Thyroid gland (tissue), 4 donors: ENCODE data around the gene SUGP2. TPM values are rescaled to one million over a fixed set of nuclear protein-coding genes. Genes with fewer than 3 reads are reported as not detected.
A peak's percentile ranks its signal among the peaks of the same experiment; 100 is the strongest.

Experiments used
- DNase-seq, 2 donors: peaks; one replicate each; pipeline ENCODE4 v3.0.0-alpha.2; 2019
- H3K27ac ChIP-seq, 3 donors: fragments of 200-600 bp; sonication (generic); 1 replicate in 2 of 3; 2 replicates in 1 of 3; pipeline ENCODE4 v1.5.1; 2016 to 2019; ENCODE audit warnings: mild to moderate bottlenecking in 1 of 3, moderate library complexity in 1 of 3
- H3K27me3 ChIP-seq: fragments of 200-600 bp; sonication (generic); one replicate; pipeline ENCODE4 v1.5.1; 2019
- H3K36me3 ChIP-seq, 2 donors: fragments of 200-600 bp; sonication (generic); one replicate each; pipeline ENCODE4 v1.5.1; 2016 to 2019
- H3K4me1 ChIP-seq, 2 donors: fragments of 200-600 bp; sonication (generic); one replicate each; pipeline ENCODE4 v1.5.1; 2017 to 2019
- H3K4me3 ChIP-seq, 3 donors: fragments of 200-600 bp; sonication (generic); replicated peaks in 1 of 3; 1 replicate in 2 of 3; 2 replicates in 1 of 3; pipeline ENCODE4 v1.5.1; 2016; ENCODE audit warnings: mild to moderate bottlenecking in 1 of 3
- H3K9me3 ChIP-seq: fragments of 200-600 bp; sonication (generic); one replicate; pipeline ENCODE4 v1.5.1; 2017
- CTCF ChIP-seq, 6 experiments: fragments of 200-600 bp in 3 of 6; fragments of 450-650 bp in 3 of 6; sonication (generic) in 3 of 6; IDR thresholded peaks; one replicate each; pipeline ENCODE4 v1.5.1; 2016 to 2019; ENCODE audit warnings: antibody characterized with exemption in 6 of 6, mild to moderate bottlenecking in 2 of 6, inconsistent platforms in 1 of 6, moderate library complexity in 1 of 6
- POLR2A ChIP-seq, 2 donors: fragments of 450-650 bp; IDR thresholded peaks; one replicate each; pipeline ENCODE4 v1.6.1; 2017; ENCODE audit warnings: antibody characterized with exemption in 2 of 2, mild to moderate bottlenecking in 2 of 2, moderate library complexity in 1 of 2
- WGBS, 2 donors: methylation state at CpG; one replicate each; pipeline ENCODE4 v1.1.5; 2017; 5-methylcytosine and 5-hydroxymethylcytosine counted together
- intact Hi-C: fragments of 100-400 bp; cut with DNase I; formaldehyde crosslinking; loops from one replicate; pipeline ENCODE4 v1.15.1; 2023
- total RNA-seq, 4 donors: library from RNA; depleted of rRNA; stranded (reverse); fragments of >200 nt; gene quantifications; one replicate each; pipeline ENCODE4 v1.2.3, GENCODE V29; 2016

Gene SUGP2
- total RNA-seq, 4 donors from 2014 or later, result 70.3 to 93.5 (median 82.2) TPM

DNA sequence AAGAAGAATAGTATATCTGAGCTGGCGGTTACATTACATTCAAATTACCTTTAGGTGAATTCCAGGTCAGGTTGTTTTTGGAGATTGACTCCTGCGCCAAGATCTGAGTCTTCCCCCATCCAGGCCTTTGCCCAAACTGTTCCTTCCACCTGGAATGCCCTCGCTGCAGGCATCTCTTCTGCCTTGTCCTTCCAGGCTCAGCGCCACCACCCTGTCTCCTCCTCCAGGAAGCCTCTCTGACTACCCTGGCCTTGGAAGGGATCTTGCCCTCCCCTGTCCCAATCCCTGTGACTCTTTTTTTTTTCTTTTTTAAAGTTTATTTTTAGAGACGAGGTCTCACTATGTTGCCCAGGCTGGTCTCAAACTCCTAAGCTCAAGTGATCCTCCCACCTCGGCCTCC lies 90.6 kb downstream of the SUGP2 start:
- H3K36me3 ChIP-seq, result peaks cover 4 to 5% of the 10 kb centered on the region in 2 donors
- no peaks in the 10 kb centered on the region for H3K9me3 ChIP-seq
- no peak for DNase-seq
- TF ChIP-seq POLR2A (IDR thresholded peaks at IDR 0.05) (no peak), CTCF (IDR thresholded peaks at IDR 0.05) (no peak)
- no peak overlapping the region for H3K4me3 ChIP-seq
- no peaks in the 10 kb centered on the region for H3K27me3 ChIP-seq
- H3K27ac ChIP-seq, result peak overlapping the region in 1 of 3 donors; percentile 25
- intact Hi-C loops, result loop anchor here (5.0 kb wide), 1 partner anchor 45 kb away; no protein-coding TSS in a partner anchor
- H3K4me1 ChIP-seq, result peaks cover 9 to 15% of the 10 kb centered on the region in 2 donors
- 90 to 96% methylated on average over 6 of the region's 6 CpGs for WGBS, 2 donors

DNA sequence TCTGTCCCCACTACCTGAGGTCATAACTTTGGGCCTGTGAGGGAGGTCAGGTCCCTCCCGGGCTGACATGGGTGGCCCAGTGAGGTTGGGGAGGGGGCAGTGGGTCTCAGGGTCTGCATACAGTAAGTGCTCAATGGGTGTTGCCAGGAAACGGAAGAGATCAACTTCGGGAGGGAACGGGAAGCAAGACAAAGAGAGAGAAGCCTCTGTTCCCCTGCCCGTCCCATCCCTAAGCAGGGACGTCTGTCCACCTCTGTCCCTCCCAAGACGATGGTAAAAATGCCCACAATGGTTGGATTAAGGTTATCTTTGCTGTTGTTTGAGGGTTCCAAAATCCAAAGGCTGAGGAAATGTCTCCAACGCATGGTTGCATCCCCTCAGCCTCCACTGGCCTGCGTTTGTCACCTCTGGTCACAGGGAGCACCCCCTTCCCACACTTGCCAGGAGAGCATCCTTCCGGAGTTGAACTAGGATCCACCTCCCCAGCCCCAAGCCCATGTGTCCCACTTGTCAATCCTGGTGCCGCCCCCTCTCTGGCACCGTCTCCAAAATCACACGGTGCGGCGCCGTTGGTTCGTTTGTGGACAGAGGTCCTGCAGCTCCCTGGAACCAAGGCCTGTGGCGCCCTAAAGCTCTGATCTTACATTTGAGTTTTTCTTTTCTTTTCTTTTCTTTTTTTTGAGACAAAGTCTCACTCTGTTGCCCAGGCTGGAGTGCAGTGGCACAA lies 91.5 kb downstream of the SUGP2 start:
- peak overlapping the region in 1 of 3 donors; percentile 12 for H3K4me3 ChIP-seq
- peak overlapping the region in 2 of 3 donors; percentile 25 to 45 for H3K27ac ChIP-seq
- peaks cover 5% of the 10 kb centered on the region in 2 donors for H3K36me3 ChIP-seq
- peaks cover 9 to 15% of the 10 kb centered on the region in 2 donors for H3K4me1 ChIP-seq
- H3K9me3 ChIP-seq, result no peaks in the 10 kb centered on the region
- WGBS, 2 donors, result 73 to 74% methylated on average over 18 of the region's 18 CpGs
- intact Hi-C loops, result loop anchor here (5.0 kb wide), 1 partner anchor 46 kb away; no protein-coding TSS in a partner anchor
- TF ChIP-seq CTCF (IDR thresholded peaks at IDR 0.05), result no peak
- TF ChIP-seq POLR2A (IDR thresholded peaks at IDR 0.05), result no peak
- H3K27me3 ChIP-seq, result no peaks in the 10 kb centered on the region
- peak in 1 of 2 donors; percentile 24 for DNase-seq

Other genes starting within 250 kb of the SUGP2 start
- 10 to 100 TPM in 1 of 4 donors, 1 to 10 TPM in 1, under 1 TPM in 2; 0.33 to 33.3 (median 1.9) TPM for gene COMP, start 242.2 kb downstream of the SUGP2 start, total RNA-seq
- 100 to 1,000 TPM in 1 of 4 donors, 10 to 100 TPM in 3; 56.7 to 122 (median 79.6) TPM for gene UPF1, start 201.6 kb downstream of the SUGP2 start, total RNA-seq
- 1 to 10 TPM in 1 of 4 donors, under 1 TPM in 3; 0.24 to 1.3 (median 0.59) TPM for gene CERS1, start 137.4 kb downstream of the SUGP2 start, total RNA-seq
- gene COPE, start 114.1 kb downstream of the SUGP2 start, total RNA-seq, result 100 to 1,000 TPM; 192 to 405 (median 329) TPM
- 10 to 100 TPM; 33.5 to 63.7 (median 46.0) TPM for gene DDX49, start 113.8 kb downstream of the SUGP2 start, total RNA-seq
- 100 to 1,000 TPM in 1 of 4 donors, 10 to 100 TPM in 3; 55.6 to 169 (median 63.4) TPM for gene HOMER3, start 92.3 kb downstream of the SUGP2 start, total RNA-seq
- 10 to 100 TPM; 33.1 to 60.0 (median 46.1) TPM for gene ARMC6, start 86 bp upstream of the SUGP2 start, total RNA-seq
- 10 to 100 TPM; 28.0 to 43.9 (median 33.9) TPM for gene SLC25A42, start 30.5 kb upstream of the SUGP2 start, total RNA-seq
- 10 to 100 TPM; 29.6 to 37.8 (median 33.1) TPM for gene TMEM161A, start 105.0 kb upstream of the SUGP2 start, total RNA-seq
- 1 to 10 TPM in 1 of 4 donors, under 1 TPM in 1, not detected in 2; 0.67 to 1.5 TPM for gene MEF2B, start 136.7 kb upstream of the SUGP2 start, total RNA-seq
- 10 to 100 TPM; 15.4 to 38.7 (median 18.2) TPM for gene BORCS8, start 158.6 kb upstream of the SUGP2 start, total RNA-seq
- gene RFXANK, start 158.7 kb upstream of the SUGP2 start, total RNA-seq, result 10 to 100 TPM; 32.5 to 87.8 (median 57.0) TPM
- 10 to 100 TPM in 1 of 4 donors, 1 to 10 TPM in 3; 6.6 to 16.8 (median 7.6) TPM for gene NR2C2AP, start 169.9 kb upstream of the SUGP2 start, total RNA-seq
- under 1 TPM in 1 of 4 donors, not detected in 3; 0.44 TPM for gene NCAN, start 178.4 kb upstream of the SUGP2 start, total RNA-seq
- not detected for gene TM6SF2, start 239.8 kb upstream of the SUGP2 start, total RNA-seq